Activated T-helper 9 cell treated with anti-CD3 and anti-CD28 coated beads, Interleukin-2, amount 50 U/mL, for 16 hours (primary cell): ENCODE data around the gene TNP2.
"Not testable (repeated sequence)": the region's sequence is repeated elsewhere in the genome, so short reads cannot be mapped to it uniquely, and the experiment has no call there.

Experiments used
- DNase-seq: peaks from one replicate; pipeline ENCODE4 v3.0.0-alpha.2; 2020; ENCODE audit warnings: low read depth

TNP2 gene

GRCh38 chr16:11299865-11300559 is 30.9 kb upstream of the TNP2 start:
- no peak for DNase-seq

GRCh38 chr16:11298950-11299547 is 29.9 kb upstream of the TNP2 start:
- not testable (repeated sequence) for DNase-seq

DNA sequence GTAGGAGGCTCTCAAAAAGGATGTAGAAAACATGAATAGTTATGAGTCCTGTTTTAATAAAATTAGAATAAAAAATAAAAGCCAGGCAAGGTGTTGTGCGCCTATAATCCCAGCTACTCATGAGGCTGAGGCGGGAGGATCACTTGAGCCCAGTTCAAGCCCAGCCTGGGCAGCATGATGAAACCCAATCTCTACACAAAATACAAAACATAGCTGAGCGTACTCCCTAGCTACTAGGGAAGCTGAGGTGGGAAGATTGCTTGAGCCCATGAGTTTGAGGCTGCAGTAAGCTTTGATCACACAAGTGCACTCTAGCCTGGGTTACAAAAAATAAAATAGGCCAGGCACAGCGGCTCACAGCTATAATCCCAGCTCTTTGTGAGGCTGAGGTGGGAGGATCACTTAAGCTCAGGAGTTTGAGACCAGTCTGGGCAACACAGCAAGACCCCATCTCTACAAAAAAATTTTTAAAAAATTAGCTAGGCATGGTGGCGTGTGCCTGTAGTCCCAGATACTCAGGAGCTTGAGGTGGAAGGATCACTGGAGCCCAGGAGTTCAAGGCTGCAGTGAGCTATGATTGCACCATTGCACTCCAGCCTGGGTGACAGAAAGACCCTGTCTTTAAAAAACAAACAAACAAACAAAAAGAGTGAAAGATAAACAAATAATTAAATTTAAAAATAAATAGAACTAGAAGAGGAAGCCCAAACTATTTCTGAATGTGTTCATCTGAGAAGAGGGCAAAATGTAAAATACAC is 29.2 kb upstream of the TNP2 start:
- DNase-seq = no peak

DNA sequence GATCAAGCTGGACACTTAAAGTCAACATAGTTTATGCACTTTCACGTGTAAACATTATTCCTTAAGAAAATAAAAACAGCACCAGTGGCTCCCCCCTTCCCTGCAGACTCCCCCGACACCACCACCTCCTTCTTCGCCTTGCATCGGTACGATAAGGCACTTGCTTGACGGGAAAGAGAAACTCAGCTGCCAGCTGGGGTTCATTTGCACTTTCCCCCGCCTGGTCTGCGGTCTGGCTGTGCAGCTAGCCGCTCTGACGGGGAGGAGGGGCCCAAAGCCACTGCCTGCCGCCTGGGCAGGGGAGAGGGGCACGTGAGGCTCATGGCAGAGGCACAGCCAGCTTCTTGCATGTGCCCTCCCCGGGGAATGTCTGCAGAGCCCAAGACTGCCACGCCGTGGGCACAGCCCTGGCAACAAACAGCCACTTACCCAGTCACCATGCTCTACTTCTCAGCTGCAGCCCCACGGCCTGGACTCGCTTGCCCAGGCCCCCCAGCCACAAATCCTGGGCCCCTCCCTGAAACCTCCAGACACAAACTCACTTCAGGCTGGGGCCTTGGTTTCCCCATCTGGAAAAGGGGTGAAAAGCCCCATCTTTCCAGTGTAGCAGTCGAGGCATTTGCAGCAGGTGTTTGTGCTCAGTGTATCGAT is 28.5 kb upstream of the TNP2 start:
- peak; percentile 39 for DNase-seq

GRCh38 chr16:11296706-11297491 is 27.8 kb upstream of the TNP2 start:
- DNase-seq = no peak

GRCh38 chr16:11296351-11296705 is 27.2 kb upstream of the TNP2 start:
- no peak for DNase-seq

- DNase-seq = no peak
Measured at GRCh38 chr16:11295672-11296071, 26.5 kb upstream of the TNP2 start.

DNA sequence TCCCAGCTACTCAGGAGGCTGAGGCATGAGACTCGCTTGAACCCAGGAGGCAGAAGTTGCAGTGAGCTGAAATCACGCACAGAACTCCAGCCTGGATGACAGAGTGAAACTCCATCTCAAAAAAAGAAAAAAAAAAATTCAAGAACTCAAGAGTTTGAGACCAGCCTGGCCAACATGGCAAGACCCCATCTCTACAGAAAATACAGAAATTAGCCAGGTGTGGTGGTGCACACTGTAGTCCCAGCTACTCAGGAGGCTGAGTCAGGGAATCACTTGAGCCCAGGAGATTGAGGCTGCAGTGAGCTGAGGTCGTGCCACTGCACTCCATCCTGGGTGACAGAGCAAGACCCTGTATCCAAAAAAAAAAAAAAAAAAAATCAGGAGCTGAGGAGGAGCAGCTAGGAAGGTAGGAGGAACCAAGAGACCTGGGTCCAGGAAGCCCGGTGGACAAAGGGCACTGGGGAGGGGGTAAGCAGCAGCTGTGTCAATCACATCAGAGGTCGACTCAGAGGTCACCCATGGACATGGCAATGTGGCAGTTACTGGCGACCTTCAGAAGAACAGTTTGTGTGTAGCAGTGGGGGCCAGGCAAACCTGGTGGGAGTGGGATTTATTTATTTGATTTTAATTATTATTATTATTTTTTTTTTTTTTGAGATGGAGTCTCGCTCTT is 23.1 kb upstream of the TNP2 start:
- DNase-seq = no peak

DNA sequence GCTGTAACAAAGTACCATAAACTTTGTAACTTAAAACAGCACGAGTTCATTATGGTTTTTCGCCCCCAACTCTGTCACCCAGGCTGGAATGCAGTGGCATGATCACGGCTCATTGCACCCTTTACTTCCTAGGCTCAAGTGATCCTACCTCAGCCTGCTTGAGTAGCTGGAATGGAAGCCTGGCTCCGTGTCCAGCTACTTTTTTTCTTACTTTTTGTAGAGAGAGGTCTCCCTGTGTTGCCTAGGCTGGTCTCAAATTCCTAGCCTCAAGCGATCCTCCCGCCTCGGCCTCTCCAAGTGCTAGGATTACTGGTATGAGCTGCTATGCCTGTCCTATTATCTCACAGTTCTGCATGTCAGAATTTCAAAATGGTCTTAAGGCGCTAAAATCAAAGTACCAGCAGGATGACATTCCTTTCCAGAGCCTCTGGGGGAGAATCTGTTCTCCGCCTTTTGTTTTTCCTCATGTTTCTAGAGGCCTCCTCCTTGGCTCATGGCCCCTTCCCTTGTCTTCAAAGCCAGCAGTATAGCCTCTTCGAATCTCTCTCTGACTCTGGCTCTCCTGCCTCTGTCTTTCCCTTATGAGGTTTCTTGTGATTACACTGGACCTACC is 22.1 kb upstream of the TNP2 start:
- DNase-seq = no peak

DNA sequence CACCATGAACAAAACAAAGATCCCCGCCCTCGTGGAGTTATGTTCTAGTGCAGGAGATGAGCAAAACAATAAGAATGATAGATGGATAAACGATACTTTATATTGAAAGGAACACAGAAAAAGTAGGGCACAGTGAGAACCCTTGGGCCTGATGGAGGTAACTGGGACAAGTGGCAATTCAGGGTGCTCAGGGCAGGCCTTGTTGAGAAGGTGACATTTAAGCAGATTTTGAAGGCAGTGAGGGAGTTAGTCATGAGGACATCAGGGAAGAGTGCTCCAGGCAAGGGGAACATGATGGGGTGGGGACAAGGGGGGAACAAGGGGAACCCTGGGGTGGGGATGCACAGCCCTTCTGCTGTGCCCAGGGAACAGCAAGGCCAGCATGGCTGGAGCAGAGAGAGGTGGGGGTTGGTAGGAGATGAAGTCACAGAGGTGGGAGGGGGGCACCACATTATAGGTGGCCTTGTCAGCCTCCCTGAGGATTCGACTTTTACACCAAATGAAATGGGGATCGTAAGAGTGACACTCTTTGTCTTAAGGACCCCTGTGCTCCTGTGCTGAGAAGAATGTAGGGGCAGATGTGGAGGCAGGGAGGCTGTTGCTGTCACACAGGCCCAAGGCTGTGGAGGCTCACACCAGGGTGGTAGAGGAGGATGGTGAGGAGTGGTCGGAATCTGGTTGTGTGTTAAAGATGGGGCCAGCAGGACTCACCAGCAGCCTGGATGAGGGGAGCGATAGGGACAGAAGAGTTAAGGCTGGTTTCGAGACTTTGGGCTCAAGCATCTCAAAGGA is 21.2 kb upstream of the TNP2 start:
- no peak for DNase-seq

DNA sequence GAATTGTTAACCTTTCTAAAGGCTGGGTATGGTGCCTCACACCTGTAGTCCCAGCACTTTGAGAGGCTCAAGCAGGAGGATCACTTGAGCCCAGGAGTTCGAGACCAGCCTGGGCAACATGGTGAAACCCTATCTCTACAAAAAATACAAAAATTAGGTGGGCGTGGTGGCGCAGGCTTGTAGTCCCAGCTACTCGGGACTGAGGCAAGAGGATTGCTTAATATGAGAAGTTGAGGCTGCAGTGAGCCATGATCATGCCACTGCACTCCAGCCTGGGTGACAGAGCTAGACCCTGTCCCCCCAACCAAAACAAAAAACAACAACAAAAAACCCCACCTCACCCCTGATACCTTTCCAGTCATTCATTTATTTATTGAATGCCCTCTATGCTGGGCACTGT is 20.6 kb upstream of the TNP2 start:
- not testable (repeated sequence) for DNase-seq

GRCh38 chr16:11289202-11289601 is 20.1 kb upstream of the TNP2 start:
- no peak for DNase-seq

GRCh38 chr16:11285842-11286241 is 16.7 kb upstream of the TNP2 start:
- DNase-seq = no peak

GRCh38 chr16:11283820-11284248 is 14.7 kb upstream of the TNP2 start:
- no peak for DNase-seq

DNA sequence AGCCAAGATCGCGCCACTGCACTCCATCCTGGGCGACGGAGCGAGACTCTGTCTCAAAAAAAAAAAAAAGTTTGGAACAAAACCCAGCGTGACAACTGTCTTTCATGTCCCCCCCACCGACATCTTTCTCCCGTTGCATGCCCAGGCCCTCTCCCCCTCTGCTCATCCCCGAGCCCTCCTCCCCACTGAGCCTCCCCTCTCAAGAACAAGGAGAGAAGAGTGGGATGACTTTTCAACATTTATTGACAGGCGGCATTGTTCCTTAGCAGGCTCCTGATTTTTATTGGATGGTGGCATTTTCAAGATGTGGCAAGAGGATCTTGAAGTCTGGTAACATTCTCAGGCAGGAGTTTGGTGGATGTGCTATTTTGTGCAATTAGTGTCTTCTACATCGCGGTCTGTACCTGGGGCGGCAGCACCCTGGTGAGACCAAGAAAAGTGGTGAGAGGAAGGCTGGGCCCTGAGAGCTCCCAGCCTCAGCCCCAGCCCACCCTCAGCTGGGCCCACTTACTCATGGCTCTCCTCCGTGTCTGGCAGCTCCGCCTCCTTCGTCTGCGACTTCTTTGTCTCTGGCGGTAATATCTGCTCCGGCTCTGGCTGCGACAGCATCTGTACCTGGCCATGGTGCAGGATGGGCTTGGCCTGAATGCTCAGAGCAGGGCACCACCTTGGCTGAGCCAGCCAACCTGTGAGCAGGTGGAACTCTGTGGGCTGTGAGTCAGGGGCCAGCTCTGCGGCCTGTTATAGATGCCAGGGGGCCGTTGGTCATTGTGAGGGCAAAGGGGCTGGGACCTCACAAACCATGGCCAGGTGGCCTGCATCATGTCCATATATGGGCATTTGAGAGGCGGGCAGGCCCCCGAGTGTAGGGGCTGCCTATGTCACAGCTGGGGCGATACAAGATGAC is 11.7 kb upstream of the TNP2 start, which contains the start of gene PRM1:
Gene PRM1 (minus strand): TSS at position 715 of the 907 bp plus-strand sequence. CDS start 92 bp downstream, at position 623.
- no peak for DNase-seq

GRCh38 chr16:11278681-11279628 is 9.8 kb upstream of the TNP2 start:
- DNase-seq = no peak

GRCh38 chr16:11277607-11278337 is 8.6 kb upstream of the TNP2 start:
- no peak for DNase-seq
